NCI-H2171 treated with DMSO at 0.1 percent for 48 hours (cell line): ENCODE measurements around the gene GFER.

Experiments used
- DNase-seq: peaks from one replicate; lab custom pipeline; 2025; lab: John Stamatoyannopoulos, UW

The GFER gene

GRCh38 chr16:1974157-1975070, 9.6 kb upstream of the GFER start:
- DNase-seq = no peak

DNA sequence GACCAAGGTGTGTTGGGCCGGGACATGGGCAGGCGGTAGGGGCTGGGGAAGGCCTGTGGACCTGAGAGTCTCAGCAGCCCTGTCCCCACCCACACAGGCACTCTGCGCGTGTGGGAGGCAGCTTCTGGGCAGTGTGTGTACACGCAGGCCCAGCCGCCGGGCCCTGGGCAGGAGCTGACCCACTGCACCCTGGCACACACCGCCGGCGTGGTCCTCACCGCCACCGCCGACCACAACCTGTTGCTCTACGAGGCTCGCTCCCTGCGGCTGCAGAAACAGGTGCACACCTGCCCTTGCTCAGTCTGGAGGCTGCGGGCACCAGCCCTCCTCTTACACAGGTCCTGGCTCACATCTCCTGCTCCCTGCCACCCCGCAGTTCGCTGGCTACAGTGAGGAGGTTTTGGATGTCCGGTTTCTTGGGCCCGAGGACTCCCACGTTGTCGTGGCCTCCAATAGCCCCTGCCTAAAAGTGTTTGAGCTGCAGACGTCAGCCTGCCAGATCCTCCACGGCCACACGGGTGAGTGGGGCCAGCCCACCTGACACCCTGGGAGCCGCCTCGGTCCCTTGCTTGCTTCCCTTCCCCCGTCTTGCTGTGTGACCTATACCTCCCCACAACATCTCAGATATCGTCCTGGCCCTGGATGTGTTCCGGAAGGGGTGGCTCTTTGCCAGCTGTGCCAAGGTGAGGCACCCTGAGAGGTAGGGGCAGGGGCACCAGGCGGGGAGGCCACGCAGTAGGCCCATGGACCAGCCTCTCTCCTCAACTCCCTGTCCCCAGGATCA, 8.4 kb upstream of the GFER start:
- no peak for DNase-seq

GRCh38 chr16:1976216-1976520, 7.8 kb upstream of the GFER start:
- DNase-seq = no peak

DNA sequence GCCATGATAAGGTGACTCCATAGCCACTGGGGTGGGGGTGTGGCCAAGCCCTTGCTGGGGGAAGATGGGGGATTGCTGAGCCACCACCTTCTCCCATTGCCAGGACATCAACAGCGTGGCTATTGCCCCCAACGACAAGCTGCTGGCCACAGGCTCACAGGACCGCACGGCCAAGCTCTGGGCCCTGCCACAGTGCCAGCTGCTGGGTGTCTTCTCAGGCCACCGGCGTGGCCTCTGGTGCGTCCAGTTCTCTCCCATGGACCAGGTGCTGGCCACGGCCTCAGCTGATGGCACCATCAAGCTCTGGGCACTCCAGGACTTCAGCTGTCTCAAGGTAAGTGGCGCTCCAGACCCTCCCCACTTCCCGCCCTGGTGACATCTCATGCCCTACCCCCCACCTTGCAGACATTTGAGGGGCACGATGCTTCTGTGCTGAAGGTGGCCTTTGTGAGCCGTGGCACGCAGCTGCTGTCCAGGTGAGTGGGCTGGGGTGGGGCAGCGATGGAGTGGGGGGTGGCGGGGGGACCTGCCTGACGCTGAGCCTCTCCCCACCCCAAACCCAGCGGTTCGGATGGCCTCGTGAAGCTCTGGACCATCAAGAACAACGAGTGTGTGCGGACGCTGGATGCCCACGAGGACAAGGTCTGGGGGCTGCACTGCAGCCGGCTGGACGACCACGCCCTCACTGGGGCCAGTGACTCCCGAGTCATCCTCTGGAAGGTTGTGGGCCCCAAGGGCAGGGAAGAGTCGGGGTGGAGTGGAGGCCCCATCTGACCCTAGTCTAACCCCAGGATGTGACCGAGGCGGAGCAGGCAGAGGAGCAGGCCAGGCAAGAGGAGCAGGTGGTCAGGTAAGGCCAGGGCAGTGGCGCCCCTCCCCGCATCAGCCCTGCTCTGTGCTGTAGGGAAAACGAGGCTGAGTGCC, 6.8 kb upstream of the GFER start:
- DNase-seq = no peak

DNA sequence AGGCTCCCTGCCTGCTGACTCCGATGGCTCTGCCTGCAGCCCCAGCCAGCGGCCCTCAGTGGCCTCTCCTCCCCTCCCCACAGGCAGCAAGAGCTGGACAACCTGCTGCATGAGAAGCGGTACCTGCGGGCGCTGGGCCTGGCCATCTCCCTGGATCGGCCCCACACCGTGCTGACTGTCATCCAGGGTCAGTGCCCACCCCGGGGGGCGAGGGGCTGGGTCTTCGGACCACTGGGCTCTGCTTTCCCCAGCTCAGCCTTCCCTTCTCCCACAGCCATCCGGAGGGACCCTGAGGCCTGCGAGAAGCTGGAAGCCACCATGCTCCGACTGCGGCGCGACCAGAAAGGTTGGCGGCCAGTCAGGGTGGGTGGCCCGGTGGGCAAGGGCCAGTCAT, 6.1 kb upstream of the GFER start:
- no peak for DNase-seq

GRCh38 chr16:1978476-1979120, 5.4 kb upstream of the GFER start:
- no peak for DNase-seq

- DNase-seq = peak; percentile 32
Measured at GRCh38 chr16:1979271-1980029, 4.5 kb upstream of the GFER start.

- peak; percentile 42 for DNase-seq
Measured at GRCh38 chr16:1980030-1980769, 3.8 kb upstream of the GFER start.

DNA sequence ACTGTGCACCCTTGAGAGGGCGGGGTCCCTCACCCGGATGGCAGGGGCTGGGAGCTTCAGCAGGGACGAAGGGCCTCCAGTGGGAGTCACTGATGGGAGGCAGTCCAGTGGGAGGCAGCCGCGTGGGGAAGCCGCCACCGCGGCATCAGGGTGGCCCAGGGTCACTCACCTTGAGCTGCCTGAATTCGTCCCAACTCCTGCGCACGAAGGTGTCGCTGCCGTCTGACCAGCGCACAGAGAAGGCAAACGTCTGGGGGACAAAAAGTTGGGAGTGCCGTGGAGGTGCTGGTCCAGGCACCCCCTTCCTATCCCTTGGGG, 3.3 kb upstream of the GFER start:
- DNase-seq = no peak

DNA sequence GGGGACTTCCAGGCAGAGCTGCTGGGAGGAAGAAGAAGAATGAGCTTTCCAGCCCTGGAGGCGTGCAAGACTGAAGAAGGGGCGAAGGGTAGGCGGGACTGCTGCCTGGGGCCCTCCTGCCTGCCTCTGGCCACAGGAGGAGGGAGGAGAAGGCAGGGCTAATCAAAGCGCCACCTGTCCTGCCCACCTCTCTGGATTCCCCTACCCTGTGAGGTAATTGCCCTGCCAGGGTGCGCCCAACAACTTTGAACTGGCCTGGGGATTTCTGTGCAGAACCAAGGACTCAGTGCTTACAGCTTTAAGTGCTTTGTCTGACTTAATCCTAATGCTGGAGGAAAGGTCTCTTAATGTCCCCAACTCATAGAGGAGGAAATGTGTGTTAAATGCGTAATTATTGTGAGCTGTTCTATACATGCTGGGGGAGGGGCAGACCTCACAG, 2.6 kb upstream of the GFER start, which contains the start of gene NOXO1:
TSS of gene NOXO1 (minus strand) at position 72 of the 439 bp plus-strand sequence. CDS start 290 bp downstream, outside the sequence.
- no peak for DNase-seq

- DNase-seq = peak; percentile 26
Measured at GRCh38 chr16:1982013-1982433, 2.0 kb upstream of the GFER start.

- DNase-seq = no peak
Measured at GRCh38 chr16:1982991-1983543, 926 bp upstream of the GFER start.

- peak; percentile 53 for DNase-seq
Measured at GRCh38 chr16:1984347-1985225, 593 bp downstream of the GFER start.

DNA sequence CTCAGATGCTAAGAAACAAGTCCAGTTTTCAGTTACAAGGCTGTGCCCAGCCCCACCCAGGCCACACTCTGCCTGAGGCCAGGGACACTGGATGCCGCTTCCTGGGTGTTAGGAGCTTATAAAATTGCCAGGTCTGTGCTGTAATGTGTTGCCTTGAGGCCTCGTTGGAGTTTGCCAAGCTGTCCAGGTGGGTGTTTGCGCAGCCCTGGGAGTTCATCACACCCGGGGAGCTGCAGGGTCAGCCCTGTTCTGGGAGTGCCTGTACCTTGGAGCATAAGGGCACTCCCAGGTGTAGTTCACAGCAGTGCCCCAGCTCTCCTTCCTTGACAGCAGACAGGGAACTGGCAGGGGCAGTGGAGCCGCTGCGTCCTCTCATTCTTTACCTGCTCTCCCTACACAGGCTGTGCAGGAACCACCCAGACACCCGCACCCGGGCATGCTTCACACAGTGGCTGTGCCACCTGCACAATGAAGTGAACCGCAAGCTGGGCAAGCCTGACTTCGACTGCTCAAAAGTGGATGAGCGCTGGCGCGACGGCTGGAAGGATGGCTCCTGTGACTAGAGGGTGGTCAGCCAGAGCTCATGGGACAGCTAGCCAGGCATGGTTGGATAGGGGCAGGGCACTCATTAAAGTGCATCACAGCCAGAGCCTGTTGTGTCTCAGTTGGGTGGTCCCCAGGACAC, 1.6 kb downstream of the GFER start:
- DNase-seq = no peak

GRCh38 chr16:1987198-1987597, 3.2 kb downstream of the GFER start:
- DNase-seq = no peak

GRCh38 chr16:1989209-1990100, 5.5 kb downstream of the GFER start, which contains the start of gene SYNGR3:
SYNGR3 (plus strand) TSS chr16:1989970; CDS start chr16:1990103, 133 bp downstream.
- DNase-seq = peak; percentile 72

DNA sequence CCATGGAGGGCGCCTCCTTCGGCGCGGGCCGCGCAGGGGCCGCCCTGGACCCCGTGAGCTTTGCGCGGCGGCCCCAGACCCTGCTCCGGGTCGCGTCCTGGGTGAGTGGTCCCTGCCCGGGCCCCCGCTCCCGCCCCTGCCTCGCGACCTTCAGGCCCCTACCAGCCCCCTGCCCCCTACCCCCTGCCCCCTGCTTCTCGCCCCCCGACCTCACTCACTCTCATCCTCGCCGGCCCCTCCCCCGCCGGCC, 6.0 kb downstream of the GFER start:
- no peak for DNase-seq
